ENCODE results near the gene MBNL1. TPM values are rescaled to one million over a fixed set of nuclear protein-coding genes. Genes with fewer than 3 reads are reported as not detected.

The MBNL1 gene
- total and polyA plus RNA-seq, 2 donors (not counting 3 experiments of a cell fraction or from before 2014, with no cell fraction given), result 179 to 362 TPM

DNA sequence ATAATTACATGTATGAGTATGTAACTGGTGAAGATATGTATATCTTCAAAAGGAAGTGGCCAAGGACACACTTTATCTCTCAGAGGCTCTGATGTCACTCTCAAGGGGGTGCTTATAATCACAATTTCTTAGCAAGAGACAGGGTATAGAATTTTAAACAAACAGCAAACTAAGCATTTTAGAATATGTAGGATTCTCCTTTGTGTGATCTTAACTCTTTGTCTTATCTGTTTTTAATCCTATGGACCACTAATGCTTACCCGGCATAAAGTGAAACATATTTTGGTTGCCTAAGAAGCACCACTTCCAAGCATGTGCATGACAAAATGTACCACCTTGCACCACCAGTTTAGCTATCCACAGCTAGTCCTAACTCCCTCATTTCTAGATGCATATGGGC lies 8.2 kb upstream of the MBNL1 start:
- POLR2A ChIA-PET, result no interaction called here

More for the DNA sequence above, 8.2 kb upstream of the MBNL1 start:
- dilution Hi-C loops (cut with MboI; ENCODE audit: extremely low pct_ligation_motif_present, low sequenced_read_pairs), result no loop called here
- H3K9ac ChIP-seq (replicated peaks; ENCODE audit: extremely low read depth, insufficient read depth, low read length), result no peak overlapping the region
- no peak overlapping the region for H2AFZ ChIP-seq (ENCODE audit: low read depth, low read length)
- H3K27ac ChIP-seq (ENCODE audit: insufficient read depth, low read depth, low read length), result no peak overlapping the region
- no peaks in the 10 kb centered on the region for H3K79me2 ChIP-seq (ENCODE audit: control insufficient read depth, insufficient read depth, low read length)
- H3K4me3 ChIP-seq (replicated peaks in 1 of 3; ENCODE audit: insufficient read depth in 1 of 3, low read depth in 1 of 3, low read length in 3 of 3), result no peak overlapping the region
- H3K36me3 ChIP-seq (ENCODE audit: control insufficient read depth in 2 of 2, extremely low read depth in 1 of 2, insufficient read depth in 2 of 2, low read length in 2 of 2), result no peaks in the 10 kb centered on the region
- intact Hi-C loops (cut with micrococcal nuclease), result no loop called here
- CTCF ChIA-PET, result no interaction called here
- TF ChIP-seq POLR2A (IDR thresholded peaks at IDR 0.05; ENCODE audit: low read depth, low read length) (no peak), FOS (IDR thresholded peaks at IDR 0.05; ENCODE audit: borderline replicate concordance, insufficient read depth, low read length) (no peak), MAX (IDR thresholded peaks at IDR 0.05; ENCODE audit: insufficient read depth, insufficient read length) (no peak), MYC (IDR thresholded peaks at IDR 0.05; ENCODE audit: low read depth, low read length) (no peak), EZH2 (IDR thresholded peaks at IDR 0.05; ENCODE audit: borderline replicate concordance, low read depth, low read length, severe bottlenecking) (no peak), JUN (IDR thresholded peaks at IDR 0.05; ENCODE audit: borderline replicate concordance, insufficient read depth, insufficient read length, low read depth) (no peak), GATA2 (IDR thresholded peaks at IDR 0.05; ENCODE audit: insufficient read depth, insufficient read length, low read depth, low read length) (no peak)
- TF ChIP-seq, protein P1, sequence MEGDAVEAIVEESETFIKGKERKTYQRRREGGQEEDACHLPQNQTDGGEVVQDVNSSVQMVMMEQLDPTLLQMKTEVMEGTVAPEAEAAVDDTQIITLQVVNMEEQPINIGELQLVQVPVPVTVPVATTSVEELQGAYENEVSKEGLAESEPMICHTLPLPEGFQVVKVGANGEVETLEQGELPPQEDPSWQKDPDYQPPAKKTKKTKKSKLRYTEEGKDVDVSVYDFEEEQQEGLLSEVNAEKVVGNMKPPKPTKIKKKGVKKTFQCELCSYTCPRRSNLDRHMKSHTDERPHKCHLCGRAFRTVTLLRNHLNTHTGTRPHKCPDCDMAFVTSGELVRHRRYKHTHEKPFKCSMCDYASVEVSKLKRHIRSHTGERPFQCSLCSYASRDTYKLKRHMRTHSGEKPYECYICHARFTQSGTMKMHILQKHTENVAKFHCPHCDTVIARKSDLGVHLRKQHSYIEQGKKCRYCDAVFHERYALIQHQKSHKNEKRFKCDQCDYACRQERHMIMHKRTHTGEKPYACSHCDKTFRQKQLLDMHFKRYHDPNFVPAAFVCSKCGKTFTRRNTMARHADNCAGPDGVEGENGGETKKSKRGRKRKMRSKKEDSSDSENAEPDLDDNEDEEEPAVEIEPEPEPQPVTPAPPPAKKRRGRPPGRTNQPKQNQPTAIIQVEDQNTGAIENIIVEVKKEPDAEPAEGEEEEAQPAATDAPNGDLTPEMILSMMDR (IDR thresholded peaks at IDR 0.05; ENCODE audit: extremely low read depth in 1 of 2, insufficient read depth in 1 of 2, low read depth in 1 of 2, low read length in 2 of 2), result no peak
- no peaks in the 10 kb centered on the region for H3K27me3 ChIP-seq (ENCODE audit: control insufficient read depth in 2 of 2, insufficient read depth in 2 of 2, low read length in 2 of 2)
- peaks cover 4% of the 10 kb centered on the region for H3K4me1 ChIP-seq (ENCODE audit: control insufficient read depth, extremely low read depth, insufficient read depth, low read length)
- H3K9me3 ChIP-seq (replicated peaks; ENCODE audit: control insufficient read depth, insufficient read depth, low read length), result no peaks in the 10 kb centered on the region
- FAIRE-seq (no peak), DNase-seq (ENCODE audit: low read depth, low spot score) (no peak)
- no peaks in the 10 kb centered on the region for H3K9me1 ChIP-seq (replicated peaks; ENCODE audit: control insufficient read depth, extremely low read depth, insufficient read depth, low read length)
- no TSS peak for BruUV-seq (replicated peaks)
- no peaks in the 10 kb centered on the region for H4K20me1 ChIP-seq (replicated peaks; ENCODE audit: control insufficient read depth, extremely low read depth, insufficient read depth, low read length)
- no peak overlapping the region for H3K4me2 ChIP-seq (ENCODE audit: insufficient read depth, low read length)
